ENCODE measurements around the gene CITED2. TPM values are rescaled to one million over a fixed set of nuclear protein-coding genes. Genes with fewer than 3 reads are reported as not detected.

Gene CITED2
- total and polyA plus RNA-seq, 2 experiments from 2014 or later: 26.6 to 76.9 TPM

DNA sequence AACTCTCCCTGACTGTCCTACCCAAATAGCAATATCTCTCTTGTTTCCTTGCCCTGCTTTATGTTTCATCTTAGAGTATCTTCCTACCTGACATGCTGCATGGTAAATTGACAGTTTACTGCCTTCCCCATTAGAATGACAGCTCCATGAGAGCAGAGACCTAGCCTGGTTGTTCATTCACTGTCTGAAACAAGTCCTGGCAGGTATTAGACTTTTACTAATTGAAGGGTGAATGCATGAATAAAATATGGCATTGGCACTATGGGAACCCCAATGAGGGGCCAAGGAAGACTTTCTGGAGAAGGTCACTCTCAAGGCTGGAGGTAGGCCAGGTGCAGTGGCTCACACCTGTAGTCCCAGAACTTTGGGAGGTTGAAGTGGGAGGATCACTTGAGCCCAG is 3.8 kb upstream of the CITED2 start (continued):
- TF ChIP-seq REST (IDR thresholded peaks at IDR 0.05; ENCODE audit: unreplicated experiment) (no peak), NANOG (IDR thresholded peaks at IDR 0.05; ENCODE audit: borderline replicate concordance) (no peak), ETS1 (IDR thresholded peaks at IDR 0.05) (no peak), JUNB (IDR thresholded peaks at IDR 0.05; ENCODE audit: unreplicated experiment) (no peak), ZNF331 (CRISPR knock-in tag; IDR thresholded peaks at IDR 0.05; ENCODE audit: low read depth) (no peak), STAT1 (IDR thresholded peaks at IDR 0.05; ENCODE audit: unreplicated experiment) (no peak), CREB1 (CRISPR knock-in tag; IDR thresholded peaks at IDR 0.05; ENCODE audit: low read depth) (no peak), EZH2phosphoT487 (IDR thresholded peaks at IDR 0.05; ENCODE audit: unreplicated experiment) (no peak)

DNA sequence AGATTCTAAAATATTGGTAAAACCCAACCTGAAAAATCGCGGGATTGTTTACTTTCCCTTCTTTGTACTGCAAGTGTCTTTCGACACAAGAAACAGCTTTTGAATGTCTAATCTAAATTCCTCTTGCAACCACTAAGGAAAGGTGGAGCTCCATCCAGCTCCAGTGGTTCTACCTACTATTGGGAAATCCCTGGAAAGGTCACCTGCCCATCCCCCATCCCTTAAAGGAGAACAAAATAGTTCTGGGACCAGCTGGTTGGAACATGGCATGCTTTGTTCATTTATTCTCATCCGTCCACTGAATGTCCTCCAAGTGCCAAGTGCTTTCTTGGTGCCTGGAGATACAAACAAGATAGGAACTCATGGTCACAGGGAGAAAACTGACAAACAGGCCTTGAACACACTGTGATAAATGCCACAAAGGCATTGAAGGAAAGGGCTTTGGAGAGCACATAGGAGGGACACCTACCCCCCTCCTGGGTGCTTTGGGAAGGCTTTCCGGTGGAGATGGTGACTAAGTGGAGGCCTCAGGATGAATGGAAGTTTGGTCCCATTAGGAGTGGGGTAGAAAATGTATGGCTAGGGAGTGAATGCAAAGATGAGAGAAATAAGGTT is 2.3 kb upstream of the CITED2 start:
- Histone ChIP-seq H3K79me2 (replicated peaks; ENCODE audit: insufficient read depth) (peaks cover 26% of the 10 kb centered on the region), H3K9me2 (ENCODE audit: insufficient read depth) (peaks cover 22% of the 10 kb centered on the region; the same call in 1 of the 2 replicates), H3K4me1 (ENCODE audit: insufficient read depth) (peaks cover 19% of the 10 kb centered on the region), H4K20me1 (replicated peaks; ENCODE audit: insufficient read depth) (no peaks in the 10 kb centered on the region), H3K4me2 (peak overlapping the region; percentile 98), H3K27ac (ENCODE audit: low read depth) (no peak overlapping the region), H3K27me3 (ENCODE audit: insufficient read depth) (no peaks in the 10 kb centered on the region), H3K36me3 (ENCODE audit: insufficient read depth) (0 out of 2 replicates have a peak, but pooled peaks cover 4% of the 10 kb centered on the region), H3F3A (replicated peaks; ENCODE audit: low read depth) (0 out of 2 replicates have a peak, but pooled peaks cover 4% of the 10 kb centered on the region), H2AFZ (peak overlapping the region; percentile 52; the same call in 1 of the 2 replicates), H3K4me3 (peak overlapping the region; percentile 91)
- H3K27me3 Mint-ChIP-seq (ENCODE audit: insufficient read depth, low read depth, poor library complexity): peaks cover 18% of the 10 kb centered on the region
- peak overlapping the region; percentile 87; the same call in 2 of the 3 replicates for H3K4me3 Mint-ChIP-seq
- DNase-seq (ENCODE audit: low spot score): peak; percentile 43
- H3K27ac Mint-ChIP-seq: no peak overlapping the region; the same call in 1 of the 2 replicates
- H3K4me1 Mint-ChIP-seq: peaks cover 17% of the 10 kb centered on the region
- no peaks in the 10 kb centered on the region; the same call in 2 of the 3 replicates for H3K9me3 Mint-ChIP-seq
- peaks cover 24% of the 10 kb centered on the region for H3K36me3 Mint-ChIP-seq (ENCODE audit: low read depth)
- TF ChIP-seq JUNB (IDR thresholded peaks at IDR 0.05; ENCODE audit: unreplicated experiment) (no peak), STAT1 (IDR thresholded peaks at IDR 0.05; ENCODE audit: unreplicated experiment) (no peak)
- no peak for ATAC-seq

GRCh38 chr6:139376017-139376330 is 1.5 kb upstream of the CITED2 start:
- peak overlapping the region; percentile 99 for H3K27ac ChIP-seq (ENCODE audit: low read depth)
- 0 out of 2 replicates have a peak, but pooled peaks cover 4% of the 10 kb centered on the region for H3F3A ChIP-seq (replicated peaks; ENCODE audit: low read depth)
- peaks cover 26% of the 10 kb centered on the region for H3K4me1 ChIP-seq (ENCODE audit: insufficient read depth)
- DNase-seq (ENCODE audit: low spot score): peak; percentile 43
- Mint-ChIP-seq H3K4me3 (peak overlapping the region; percentile 87), H3K4me1 (peaks cover 24% of the 10 kb centered on the region), H3K36me3 (ENCODE audit: low read depth) (peaks cover 32% of the 10 kb centered on the region), H3K27me3 (ENCODE audit: insufficient read depth, low read depth, poor library complexity) (peaks cover 20% of the 10 kb centered on the region), H3K27ac (peak overlapping the region; percentile 99), H3K9me3 (no peaks in the 10 kb centered on the region; the same call in 2 of the 3 replicates)
- H3K36me3 ChIP-seq (ENCODE audit: insufficient read depth): 0 out of 2 replicates have a peak, but pooled peaks cover 4% of the 10 kb centered on the region
- no peaks in the 10 kb centered on the region for H4K20me1 ChIP-seq (replicated peaks; ENCODE audit: insufficient read depth)
- H3K9me2 ChIP-seq (ENCODE audit: insufficient read depth): peaks cover 22% of the 10 kb centered on the region; the same call in 1 of the 2 replicates
- peak overlapping the region; percentile 67 for H2AFZ ChIP-seq
- H3K27me3 ChIP-seq (ENCODE audit: insufficient read depth): no peaks in the 10 kb centered on the region
- H3K79me2 ChIP-seq (replicated peaks; ENCODE audit: insufficient read depth): peaks cover 33% of the 10 kb centered on the region
- H3K4me3 ChIP-seq: peak overlapping the region; percentile 91
- peak overlapping the region; percentile 98 for H3K4me2 ChIP-seq
- ATAC-seq: no peak
- no peak for TF ChIP-seq ZNF114 (CRISPR knock-in tag; IDR thresholded peaks at IDR 0.05)
